BJ (cell line): Measurements from ENCODE around the gene SLC25A38. TPM values are rescaled to one million over a fixed set of nuclear protein-coding genes. Genes with fewer than 3 reads are reported as not detected.

Experiments
- CTCF ChIA-PET: fragments of 350-600 bp; formaldehyde crosslinking; extraction: SDS; loops from one replicate; lab custom pipeline; 2021; ENCODE audit warnings: antibody characterized with exemption, inconsistent platforms; lab: Yijun Ruan, JAX
- POLR2A ChIA-PET: fragments of 300-600 bp; sonication (Branson Sonifier 250); formaldehyde crosslinking; extraction: SDS; loops from one replicate; lab custom pipeline; 2021; ENCODE audit warnings: antibody characterized with exemption; lab: Charles Lee
- DNase-seq: peaks from one replicate; pipeline ENCODE4 v3.0.0-alpha.2; 2011; ENCODE audit warnings: low read depth
- H3K27me3 ChIP-seq: 2 replicates; pipeline ENCODE4 v1.6.0; 2011; ENCODE audit warnings: low read length; ENCODE audit not compliant: control insufficient read depth, insufficient read depth
- H3K36me3 ChIP-seq: 2 replicates; pipeline ENCODE4 v1.5.1; 2011; ENCODE audit warnings: low read length; ENCODE audit not compliant: control insufficient read depth, insufficient read depth
- H3K4me3 ChIP-seq: 2 replicates; pipeline ENCODE4 v1.5.1; 2011; ENCODE audit warnings: low read depth, mild to moderate bottlenecking, control low read depth, low read length
- polyA plus RNA-seq: library from polyadenylated mRNA; depleted of rRNA; stranded (reverse); fragments of >200 nt; gene quantifications from 2 replicates; pipeline ENCODE4 v1.2.3, GENCODE V29; 2011; rRNA removed
- small RNA-seq: library from RNA; depleted of rRNA; stranded (forward); fragments of <200 nt; gene quantifications from one replicate; pipeline ENCODE3, GENCODE V24; 2012; ENCODE audit warnings: low replicate concordance, low read depth; ENCODE audit not compliant: insufficient read length
- TF ChIP-seq, protein P1 (sequence below): IDR thresholded peaks from 2 replicates; pipeline ENCODE4 v1.5.1; 2011; ENCODE audit warnings: low read depth, mild to moderate bottlenecking, control low read depth, inconsistent platforms, low read length, moderate library complexity; ENCODE audit not compliant: insufficient read depth

The SLC25A38 gene
- polyA plus RNA-seq, 1 experiment, result 49.8 TPM

DNA sequence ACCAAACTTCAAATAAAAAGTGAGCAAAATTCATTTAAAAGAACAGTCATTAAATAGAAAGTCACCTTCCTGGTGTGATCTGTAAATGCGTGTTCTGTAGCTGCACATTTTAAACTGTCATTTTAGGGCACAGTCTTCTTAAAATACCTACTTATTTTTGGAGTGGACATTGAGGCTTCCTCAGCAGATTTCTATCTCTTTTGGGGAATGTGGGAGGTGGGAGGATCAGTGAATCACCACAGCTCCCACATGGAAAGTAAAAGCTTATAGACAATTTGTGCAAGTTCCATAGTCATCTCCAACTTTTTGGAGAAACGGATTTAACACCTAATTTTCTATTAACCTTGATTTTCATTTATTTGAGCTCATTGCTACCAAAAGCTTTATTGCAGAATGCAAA lies 63.3 kb downstream of the SLC25A38 start:
- CTCF ChIA-PET, result interaction anchor here (0.9 to 8.9 kb wide), 11 partner anchors 9 to 52 kb away, joined by 3 to 75 read pairs (median 8); no protein-coding TSS in a partner anchor

More for the DNA sequence above, 63.3 kb downstream of the SLC25A38 start:
- TF ChIP-seq, protein P1, sequence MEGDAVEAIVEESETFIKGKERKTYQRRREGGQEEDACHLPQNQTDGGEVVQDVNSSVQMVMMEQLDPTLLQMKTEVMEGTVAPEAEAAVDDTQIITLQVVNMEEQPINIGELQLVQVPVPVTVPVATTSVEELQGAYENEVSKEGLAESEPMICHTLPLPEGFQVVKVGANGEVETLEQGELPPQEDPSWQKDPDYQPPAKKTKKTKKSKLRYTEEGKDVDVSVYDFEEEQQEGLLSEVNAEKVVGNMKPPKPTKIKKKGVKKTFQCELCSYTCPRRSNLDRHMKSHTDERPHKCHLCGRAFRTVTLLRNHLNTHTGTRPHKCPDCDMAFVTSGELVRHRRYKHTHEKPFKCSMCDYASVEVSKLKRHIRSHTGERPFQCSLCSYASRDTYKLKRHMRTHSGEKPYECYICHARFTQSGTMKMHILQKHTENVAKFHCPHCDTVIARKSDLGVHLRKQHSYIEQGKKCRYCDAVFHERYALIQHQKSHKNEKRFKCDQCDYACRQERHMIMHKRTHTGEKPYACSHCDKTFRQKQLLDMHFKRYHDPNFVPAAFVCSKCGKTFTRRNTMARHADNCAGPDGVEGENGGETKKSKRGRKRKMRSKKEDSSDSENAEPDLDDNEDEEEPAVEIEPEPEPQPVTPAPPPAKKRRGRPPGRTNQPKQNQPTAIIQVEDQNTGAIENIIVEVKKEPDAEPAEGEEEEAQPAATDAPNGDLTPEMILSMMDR, result no peak
- POLR2A ChIA-PET, result no interaction called here
- H3K27me3 ChIP-seq, result no peaks in the 10 kb centered on the region; the same call in 1 of the 2 replicates
- H3K36me3 ChIP-seq, result no peaks in the 10 kb centered on the region
- DNase-seq, result no peak
- H3K4me3 ChIP-seq, result no peak overlapping the region

Small RNA genes lying within 50 kb of the gene (small RNA-seq; reads per million reads assigned to genes)
- gene SNORA6 (not detected), gene SNORA62 (not detected)

Other genes starting within 250 kb of the SLC25A38 start
- 8.1 and 14.8 TPM in 2 replicates for gene CSRNP1, start 229.8 kb upstream of the SLC25A38 start, polyA plus RNA-seq
- gene XIRP1, start 190.8 kb upstream of the SLC25A38 start, polyA plus RNA-seq, result 0.04 and 0.05 TPM in 2 replicates
- 0.45 and 0.51 TPM in 2 replicates for gene CX3CR1, start 103.3 kb upstream of the SLC25A38 start, polyA plus RNA-seq
- gene CCR8, start 53.7 kb upstream of the SLC25A38 start, polyA plus RNA-seq, result not detected in 2 replicates
- 3,181 and 4,053 TPM in 2 replicates for gene RPSA, start 23.4 kb downstream of the SLC25A38 start, polyA plus RNA-seq
- not detected in 2 replicates for gene MOBP, start 84.3 kb downstream of the SLC25A38 start, polyA plus RNA-seq